AG04450 (cell line): Measurements from ENCODE around the gene SLC22A7. TPM values are rescaled to one million over a fixed set of nuclear protein-coding genes. Genes with fewer than 3 reads are reported as not detected.

Source experiments
- CTCF ChIA-PET: fragments of 300-600, 350-600 bp; formaldehyde crosslinking; extraction: SDS; loops from one replicate; lab custom pipeline; 2022; ENCODE audit warnings: antibody characterized with exemption, inconsistent platforms; lab: Charles Lee
- POLR2A ChIA-PET: fragments of 350-600 bp; formaldehyde crosslinking; extraction: SDS; loops from one replicate; lab custom pipeline; 2021; ENCODE audit warnings: antibody characterized with exemption, inconsistent platforms; lab: Yijun Ruan, JAX
- DNase-seq: peaks from one replicate; pipeline ENCODE4 v3.0.0-alpha.2; 2011; ENCODE audit warnings: low read depth, low spot score
- H3K27ac ChIP-seq: one replicate; pipeline ENCODE4 v1.5.1; 2012; ENCODE audit warnings: low read depth, low read length, control low read depth
- H3K27me3 ChIP-seq: one replicate; pipeline ENCODE4 v1.6.0; 2012; ENCODE audit warnings: low read length; ENCODE audit not compliant: control insufficient read depth, insufficient read depth
- H3K4me3 ChIP-seq: 2 replicates; pipeline ENCODE4 v1.5.1; 2011; ENCODE audit warnings: mild to moderate bottlenecking, low read depth, low read length, control low read depth
- H3K9me3 ChIP-seq: 2 replicates; pipeline ENCODE4 v1.5.1; 2012; ENCODE audit warnings: low read length; ENCODE audit not compliant: control insufficient read depth, insufficient read depth
- CTCF ChIP-seq: IDR thresholded peaks from 2 replicates; pipeline ENCODE4 v1.5.1; 2011; ENCODE audit warnings: low read depth, low read length, control low read depth, inconsistent platforms
- polyA plus RNA-seq: library from polyadenylated mRNA; depleted of rRNA; stranded (reverse); fragments of >200 nt; gene quantifications from 2 replicates; pipeline ENCODE4 v1.2.3, GENCODE V29; 2011

The SLC22A7 gene
- polyA plus RNA-seq, 1 experiment: not detected

- TF ChIP-seq CTCF: no peak
- no peak overlapping the region for H3K4me3 ChIP-seq
- H3K27me3 ChIP-seq: peaks cover 21% of the 10 kb centered on the region
- H3K9me3 ChIP-seq: no peaks in the 10 kb centered on the region; the same call in 1 of the 2 replicates
- ChIA-PET CTCF (no interaction called here), POLR2A (no interaction called here)
- no peak overlapping the region for H3K27ac ChIP-seq
- DNase-seq: no peak
Measured at GRCh38 chr6:43257367-43258145, 40.5 kb upstream of the SLC22A7 start.

GRCh38 chr6:43258180-43258579, 39.9 kb upstream of the SLC22A7 start:
- ChIA-PET POLR2A (interaction anchor here (0.6 kb wide), 1 partner anchor 26 kb away, joined by 5 read pairs; no protein-coding TSS in a partner anchor), CTCF (no interaction called here)
- no peak for DNase-seq
- Histone ChIP-seq H3K27me3 (peaks cover 21% of the 10 kb centered on the region), H3K9me3 (no peaks in the 10 kb centered on the region; the same call in 1 of the 2 replicates), H3K27ac (no peak overlapping the region), H3K4me3 (no peak overlapping the region)
- TF ChIP-seq CTCF: no peak

DNA sequence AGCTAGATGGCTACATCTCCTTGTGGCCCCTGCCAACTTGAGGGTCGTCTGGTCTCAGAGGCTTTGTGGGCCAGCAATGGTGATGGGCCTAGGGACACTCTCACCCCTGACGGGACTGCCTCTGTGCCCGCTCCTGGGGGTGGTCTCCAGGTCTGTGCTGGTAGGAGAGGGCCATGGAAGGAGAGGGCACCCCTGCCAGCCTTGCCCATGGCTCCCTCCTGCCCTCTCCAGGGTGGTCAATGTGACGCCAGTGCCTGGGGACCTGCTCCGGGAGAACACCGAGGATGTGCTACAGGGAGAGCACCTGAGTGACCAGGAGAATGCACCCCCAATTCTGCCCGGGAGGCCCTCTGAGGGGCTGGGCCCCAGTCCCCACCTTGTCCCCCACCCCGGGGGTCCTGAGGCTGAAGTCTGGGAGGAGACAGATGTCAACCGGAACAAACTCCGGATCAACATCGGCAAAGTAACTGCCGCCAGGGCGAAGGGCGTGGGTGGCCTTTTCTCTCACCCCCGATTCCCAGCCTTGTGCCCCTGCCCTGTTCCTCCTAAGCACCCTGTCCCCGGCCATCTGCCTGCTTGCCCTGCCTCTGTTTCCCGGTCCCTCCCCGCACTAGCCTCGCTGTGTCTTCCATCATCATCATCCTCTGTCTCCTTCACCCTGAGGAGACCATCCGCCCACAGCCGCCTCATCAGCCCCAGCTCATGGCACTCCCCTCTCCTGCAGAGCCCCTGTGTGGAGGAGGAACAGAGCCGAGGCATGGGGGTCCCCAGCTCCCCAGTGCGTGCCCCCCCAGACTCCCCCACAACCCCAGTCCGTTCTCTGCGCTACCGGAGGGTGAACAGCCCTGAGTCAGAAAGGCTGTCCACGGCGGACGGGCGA, 39.0 kb upstream of the SLC22A7 start:
- ChIA-PET POLR2A (interaction anchor here (0.6 kb wide), 1 partner anchor 27 kb away, joined by 5 read pairs; no protein-coding TSS in a partner anchor), CTCF (interaction anchor here (0.7 kb wide), 1 partner anchor 177 kb away, joined by 6 read pairs; no protein-coding TSS in a partner anchor)

GRCh38 chr6:43260791-43261190, 37.3 kb upstream of the SLC22A7 start:
- POLR2A ChIA-PET: no interaction called here
- no peaks in the 10 kb centered on the region; the same call in 1 of the 2 replicates for H3K9me3 ChIP-seq
- H3K27ac ChIP-seq: no peak overlapping the region
- no peak overlapping the region for H3K4me3 ChIP-seq
- peaks cover 18% of the 10 kb centered on the region for H3K27me3 ChIP-seq
- CTCF ChIA-PET: interaction anchor here (1.2 to 4.4 kb wide), 2 partner anchors 72 to 75 kb away, joined by 3 to 47 read pairs; no protein-coding TSS in a partner anchor
- TF ChIP-seq CTCF: no peak
- no peak for DNase-seq

More for the DNA sequence above, 39.0 kb upstream of the SLC22A7 start:
- DNase-seq: no peak
- Histone ChIP-seq H3K27ac (no peak overlapping the region), H3K27me3 (peaks cover 21% of the 10 kb centered on the region), H3K9me3 (no peaks in the 10 kb centered on the region; the same call in 1 of the 2 replicates), H3K4me3 (no peak overlapping the region)
- TF ChIP-seq CTCF: no peak
